Iris pigment epithelial cell (primary cell): Measurements from ENCODE around the gene PDZD8.
A peak's percentile ranks its signal among the peaks of the same experiment; 100 is the strongest.
"Not testable (repeated sequence)": the region's sequence is repeated elsewhere in the genome, so short reads cannot be mapped to it uniquely, and the experiment has no call there.

ENCODE experiments used
- DNase-seq: peaks from one replicate; pipeline ENCODE4 v3.0.0-alpha.2; 2011; ENCODE audit warnings: low read depth

The PDZD8 gene

GRCh38 chr10:117290872-117291271 is 84.4 kb downstream of the PDZD8 start:
- not testable (repeated sequence) for DNase-seq

- no peak for DNase-seq
Measured at GRCh38 chr10:117284716-117285494, 90.3 kb downstream of the PDZD8 start.

GRCh38 chr10:117277675-117278074 is 97.6 kb downstream of the PDZD8 start:
- no peak for DNase-seq

GRCh38 chr10:117275121-117275520 is 100.1 kb downstream of the PDZD8 start:
- no peak for DNase-seq

GRCh38 chr10:117274509-117274908 is 100.7 kb downstream of the PDZD8 start:
- DNase-seq: no peak

GRCh38 chr10:117273980-117274379 is 101.3 kb downstream of the PDZD8 start:
- DNase-seq: no peak

GRCh38 chr10:117272195-117273076 is 102.8 kb downstream of the PDZD8 start:
- no peak for DNase-seq

GRCh38 chr10:117271427-117271826 is 103.8 kb downstream of the PDZD8 start:
- peak; percentile 63 for DNase-seq

- DNase-seq: no peak
Measured at GRCh38 chr10:117268907-117269306, 106.3 kb downstream of the PDZD8 start.

- DNase-seq: no peak
Measured at GRCh38 chr10:117268258-117268657, 107.0 kb downstream of the PDZD8 start.

- DNase-seq: no peak
Measured at GRCh38 chr10:117266812-117267211, 108.4 kb downstream of the PDZD8 start.

GRCh38 chr10:117266400-117266799 is 108.8 kb downstream of the PDZD8 start:
- DNase-seq: no peak

- no peak for DNase-seq
Measured at GRCh38 chr10:117264782-117265181, 110.5 kb downstream of the PDZD8 start.

GRCh38 chr10:117262903-117263293 is 112.3 kb downstream of the PDZD8 start:
- DNase-seq: no peak

- DNase-seq: no peak
Measured at GRCh38 chr10:117262291-117262902, 112.8 kb downstream of the PDZD8 start.

GRCh38 chr10:117261501-117261900 is 113.7 kb downstream of the PDZD8 start:
- DNase-seq: no peak

GRCh38 chr10:117260084-117260483 is 115.2 kb downstream of the PDZD8 start:
- no peak for DNase-seq

- DNase-seq: no peak
Measured at GRCh38 chr10:117259279-117259678, 116.0 kb downstream of the PDZD8 start.

GRCh38 chr10:117257721-117258120 is 117.5 kb downstream of the PDZD8 start:
- no peak for DNase-seq

- no peak for DNase-seq
Measured at GRCh38 chr10:117256910-117257309, 118.3 kb downstream of the PDZD8 start.

GRCh38 chr10:117255835-117256460 is 119.3 kb downstream of the PDZD8 start:
- no peak for DNase-seq
